ENCODE data around the gene SLC2A9. TPM values are rescaled to one million over a fixed set of nuclear protein-coding genes. Genes with fewer than 3 reads are reported as not detected.

SLC2A9 gene
- total and polyA plus RNA-seq, 2 of the 8 experiments (the other 6 are each of a cell fraction or from before 2014, with no cell fraction given), result 0.20 to 0.26 TPM

- no peak overlapping the region for H4K5ac ChIP-seq (ENCODE audit: insufficient read length, low read depth, low read length)
- H3K79me2 ChIP-seq (ENCODE audit: control insufficient read depth in 1 of 2, insufficient read depth in 2 of 2, low read length in 2 of 2), result no peaks in the 10 kb centered on the region
- H4K20me1 ChIP-seq (replicated peaks in 1 of 2; ENCODE audit: control insufficient read depth in 1 of 2, insufficient read depth in 2 of 2, low read length in 2 of 2), result no peaks in the 10 kb centered on the region
- no peaks in the 10 kb centered on the region for H3K36me3 ChIP-seq (ENCODE audit: control insufficient read depth in 2 of 4, insufficient read depth in 4 of 4, low read length in 3 of 4)
- H3K9me3 ChIP-seq (ENCODE audit: insufficient read depth in 2 of 2, low read depth in 1 of 2, low read length in 1 of 2), result no peaks in the 10 kb centered on the region
- H2AFZ ChIP-seq (ENCODE audit: low read length), result no peak overlapping the region
- H3K18ac ChIP-seq (ENCODE audit: extremely low read depth, low read length), result no peak overlapping the region
- no peak overlapping the region for H3K27ac ChIP-seq (ENCODE audit: low read depth, low read length)
- H3K23me2 ChIP-seq (ENCODE audit: low read depth, low read length), result no peaks in the 10 kb centered on the region
- POLR2A ChIA-PET (ENCODE audit: partially characterized antibody), result no interaction called here
- no peak overlapping the region for H3K4me2 ChIP-seq (ENCODE audit: insufficient read depth in 1 of 2, low read depth in 2 of 2, low read length in 2 of 2)
- no peak overlapping the region for H2BK20ac ChIP-seq (ENCODE audit: low read length)
- H3K56ac ChIP-seq (replicated peaks; ENCODE audit: insufficient read length, low read depth, low read length), result no peak overlapping the region
- H3K14ac ChIP-seq (ENCODE audit: insufficient read length), result no peak overlapping the region
- no peak overlapping the region for H3K23ac ChIP-seq (ENCODE audit: insufficient read length)
- WGBS, 2 experiments (ENCODE audit: extremely low coverage in 1 of 2, insufficient coverage in 1 of 2, insufficient read length in 1 of 2, insufficient replicate concordance in 2 of 2, low coverage in 1 of 2, low lambda C conversion rate in 2 of 2, missing lambda C conversion rate in 1 of 2), result 94% methylated on average over 4 of the region's 5 CpGs; no CpG with 5 or more reads in 1 of the 2 experiments
- no peaks in the 10 kb centered on the region for H3K27me3 ChIP-seq (replicated peaks in 1 of 4; ENCODE audit: control insufficient read depth in 3 of 4, extremely low read depth in 1 of 4, insufficient read depth in 3 of 4, low read length in 3 of 4)
- no peaks in the 10 kb centered on the region for H3K79me1 ChIP-seq (ENCODE audit: low read depth, low read length)
- CTCF ChIA-PET (ENCODE audit: partially characterized antibody), result no interaction called here
- FAIRE-seq (no peak), DNase-seq (ENCODE audit: low read depth in 1 of 2, low spot score in 2 of 2) (peak in 1 of 2 experiments; percentile 22)
- no peak overlapping the region for H2AK5ac ChIP-seq (ENCODE audit: low read depth, low read length)
- peaks cover 0 to 5% (median 0%) of the 10 kb centered on the region in 4 experiments; a peak in 1 of 7 replicates for H3K4me1 ChIP-seq (replicated peaks in 1 of 4; ENCODE audit: control insufficient read depth in 3 of 4, insufficient read depth in 4 of 4, low read length in 3 of 4)
- no peak overlapping the region for H2BK15ac ChIP-seq (ENCODE audit: low read length)
- H3K4ac ChIP-seq (replicated peaks; ENCODE audit: insufficient read length, low read depth, low read length), result no peak overlapping the region
- H3K9ac ChIP-seq (replicated peaks in 1 of 4; ENCODE audit: extremely low read depth in 1 of 4, low read depth in 3 of 4, low read length in 3 of 4), result no peak overlapping the region
- no peak overlapping the region for H4K91ac ChIP-seq (replicated peaks; ENCODE audit: insufficient read length, low read length)
- no peak overlapping the region for H2BK12ac ChIP-seq (ENCODE audit: low read depth, low read length)
- H2BK5ac ChIP-seq (ENCODE audit: low read depth, low read length), result no peak overlapping the region
- no peak overlapping the region for H4K8ac ChIP-seq (ENCODE audit: extremely low read depth, insufficient read depth, low read length)
- no peak overlapping the region for H2BK120ac ChIP-seq (replicated peaks; ENCODE audit: low read depth, low read length)
- H3K4me3 ChIP-seq (ENCODE audit: extremely low read depth in 1 of 4, insufficient read depth in 2 of 4, low read depth in 3 of 4, low read length in 4 of 4), result no peak overlapping the region
- TF ChIP-seq EZH2 (IDR thresholded peaks at IDR 0.05; ENCODE audit: low read depth, low read length, severe bottlenecking) (no peak), SP2 (IDR thresholded peaks at IDR 0.05; ENCODE audit: low read length) (no peak), YY1 (IDR thresholded peaks at IDR 0.05; ENCODE audit: low read depth, low read length) (no peak), HDAC2 (IDR thresholded peaks at IDR 0.05; ENCODE audit: borderline replicate concordance in 1 of 2, low read depth in 2 of 2, low read length in 2 of 2) (no peak), KDM1A (IDR thresholded peaks at IDR 0.05; ENCODE audit: borderline replicate concordance, low read length) (no peak), KDM4A (IDR thresholded peaks at IDR 0.05; ENCODE audit: low read depth, low read length, severe bottlenecking) (no peak), SP1 (IDR thresholded peaks at IDR 0.05; ENCODE audit: low read depth, low read length) (no peak), EGR1 (IDR thresholded peaks at IDR 0.05; ENCODE audit: borderline replicate concordance, low read depth, low read length) (no peak), CHD1 (IDR thresholded peaks at IDR 0.05; ENCODE audit: low read depth, low read length) (no peak), JUND (IDR thresholded peaks at IDR 0.05; ENCODE audit: low read length) (no peak)
- TF ChIP-seq, protein P1, sequence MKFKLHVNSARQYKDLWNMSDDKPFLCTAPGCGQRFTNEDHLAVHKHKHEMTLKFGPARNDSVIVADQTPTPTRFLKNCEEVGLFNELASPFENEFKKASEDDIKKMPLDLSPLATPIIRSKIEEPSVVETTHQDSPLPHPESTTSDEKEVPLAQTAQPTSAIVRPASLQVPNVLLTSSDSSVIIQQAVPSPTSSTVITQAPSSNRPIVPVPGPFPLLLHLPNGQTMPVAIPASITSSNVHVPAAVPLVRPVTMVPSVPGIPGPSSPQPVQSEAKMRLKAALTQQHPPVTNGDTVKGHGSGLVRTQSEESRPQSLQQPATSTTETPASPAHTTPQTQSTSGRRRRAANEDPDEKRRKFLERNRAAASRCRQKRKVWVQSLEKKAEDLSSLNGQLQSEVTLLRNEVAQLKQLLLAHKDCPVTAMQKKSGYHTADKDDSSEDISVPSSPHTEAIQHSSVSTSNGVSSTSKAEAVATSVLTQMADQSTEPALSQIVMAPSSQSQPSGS (IDR thresholded peaks at IDR 0.05; ENCODE audit: low read length), result no peak
These were observed 173.1 kb downstream of the SLC2A9 start for GRCh38 chr4:9847968-9848748.
